ENCODE results near the gene KIF2A. TPM values are rescaled to one million over a fixed set of nuclear protein-coding genes. Genes with fewer than 3 reads are reported as not detected.

Gene KIF2A
- total and polyA plus RNA-seq, 4 donors, result 3.8 to 17.5 (median 6.8) TPM

- DNase-seq (ENCODE audit: low spot score), result no peak
- Histone ChIP-seq H3K9ac (ENCODE audit: low read depth in 1 of 2, low read length in 2 of 2) (no peak overlapping the region), H3K36me3 (ENCODE audit: control insufficient read depth in 4 of 4, insufficient read depth in 3 of 4, low read depth in 1 of 4, low read length in 3 of 4) (no peaks in the 10 kb centered on the region), H3K4me1 (ENCODE audit: control insufficient read depth in 4 of 4, insufficient read depth in 4 of 4, low read length in 3 of 4) (no peaks in the 10 kb centered on the region), H3K27ac (ENCODE audit: low read depth in 1 of 2, low read length in 2 of 2) (no peak overlapping the region), H3K4me3 (ENCODE audit: low read depth in 1 of 3, low read length in 3 of 3) (no peak overlapping the region), H3K9me3 (ENCODE audit: control insufficient read depth in 4 of 4, low read length in 3 of 4) (no peaks in the 10 kb centered on the region), H3K27me3 (ENCODE audit: control insufficient read depth in 4 of 4, insufficient read depth in 4 of 4, low read length in 3 of 4) (no peaks in the 10 kb centered on the region)
- TF ChIP-seq GABPA (IDR thresholded peaks at IDR 0.05 in 1 of 2, conservative IDR thresholded peaks at IDR 0.05 in 1 of 2), result no peak
- TF ChIP-seq HNF4A (conservative IDR thresholded peaks at IDR 0.05), result no peak
- no peak for TF ChIP-seq MAX (IDR thresholded peaks at IDR 0.05)
- no peak for TF ChIP-seq REST (IDR thresholded peaks at IDR 0.05)
- 91% methylated on average over 1 of the region's 1 CpG for WGBS
These were observed 115.4 kb downstream of the KIF2A start for GRCh38 chr5:62421414-62421813.

- no peak for DNase-seq (ENCODE audit: low spot score)
- H3K9ac ChIP-seq (ENCODE audit: low read depth in 1 of 2, low read length in 2 of 2), result no peak overlapping the region
- H3K4me1 ChIP-seq (ENCODE audit: control insufficient read depth in 4 of 4, insufficient read depth in 4 of 4, low read length in 3 of 4), result no peaks in the 10 kb centered on the region
- H3K4me3 ChIP-seq (ENCODE audit: low read depth in 1 of 3, low read length in 3 of 3), result no peak overlapping the region
- TF ChIP-seq HNF4G (IDR thresholded peaks at IDR 0.05) (no peak), YY1 (IDR thresholded peaks at IDR 0.05) (no peak), RXRA (IDR thresholded peaks at IDR 0.05) (no peak), EGR1 (IDR thresholded peaks at IDR 0.05; ENCODE audit: low read depth in 2 of 2) (no peak), HNF4A (conservative IDR thresholded peaks at IDR 0.05) (no peak), JUND (IDR thresholded peaks at IDR 0.05) (no peak), FOXA2 (IDR thresholded peaks at IDR 0.05) (no peak)
- WGBS, result 98% methylated on average over 1 of the region's 1 CpG
- H3K36me3 ChIP-seq (ENCODE audit: control insufficient read depth in 4 of 4, insufficient read depth in 3 of 4, low read depth in 1 of 4, low read length in 3 of 4), result no peaks in the 10 kb centered on the region
- H3K27me3 ChIP-seq (ENCODE audit: control insufficient read depth in 4 of 4, insufficient read depth in 4 of 4, low read length in 3 of 4), result no peaks in the 10 kb centered on the region
- no peaks in the 10 kb centered on the region for H3K9me3 ChIP-seq (ENCODE audit: control insufficient read depth in 4 of 4, low read length in 3 of 4)
- no peak overlapping the region for H3K27ac ChIP-seq (ENCODE audit: low read depth in 1 of 2, low read length in 2 of 2)
These were observed 118.8 kb downstream of the KIF2A start for GRCh38 chr5:62424763-62425162.

- no peaks in the 10 kb centered on the region for H3K9me3 ChIP-seq (ENCODE audit: control insufficient read depth in 4 of 4, low read length in 3 of 4)
- no peak for DNase-seq (ENCODE audit: low spot score)
- H3K36me3 ChIP-seq (ENCODE audit: control insufficient read depth in 4 of 4, insufficient read depth in 3 of 4, low read depth in 1 of 4, low read length in 3 of 4), result peaks cover 0 to 1% (median 0%) of the 10 kb centered on the region in 4 donors
- peaks cover 0 to 12% (median 4%) of the 10 kb centered on the region in 4 donors for H3K4me1 ChIP-seq (ENCODE audit: control insufficient read depth in 4 of 4, insufficient read depth in 4 of 4, low read length in 3 of 4)
- no peaks in the 10 kb centered on the region for H3K27me3 ChIP-seq (ENCODE audit: control insufficient read depth in 4 of 4, insufficient read depth in 4 of 4, low read length in 3 of 4)
- TF ChIP-seq HNF4A (conservative IDR thresholded peaks at IDR 0.05) (no peak), EGR1 (IDR thresholded peaks at IDR 0.05; ENCODE audit: low read depth in 2 of 2) (no peak), TAF1 (conservative IDR thresholded peaks at IDR 0.05) (no peak), ATF3 (IDR thresholded peaks at IDR 0.05) (no peak), CTCF (IDR thresholded peaks at IDR 0.05; ENCODE audit: low read depth, low read length, missing input control) (no peak), RXRA (IDR thresholded peaks at IDR 0.05) (no peak), GABPA (IDR thresholded peaks at IDR 0.05 in 1 of 2, conservative IDR thresholded peaks at IDR 0.05 in 1 of 2) (no peak), MAX (IDR thresholded peaks at IDR 0.05) (no peak), FOXA1 (IDR thresholded peaks at IDR 0.05) (no peak), FOXA2 (IDR thresholded peaks at IDR 0.05) (no peak), YY1 (IDR thresholded peaks at IDR 0.05) (no peak)
- H3K4me3 ChIP-seq (ENCODE audit: low read depth in 1 of 3, low read length in 3 of 3), result no peak overlapping the region
- no peak overlapping the region for H3K27ac ChIP-seq (ENCODE audit: low read depth in 1 of 2, low read length in 2 of 2)
- H3K9ac ChIP-seq (ENCODE audit: low read depth in 1 of 2, low read length in 2 of 2), result no peak overlapping the region
- WGBS, result 73% methylated on average over 11 of the region's 11 CpGs
These were observed 126.0 kb downstream of the KIF2A start for GRCh38 chr5:62431735-62432620.

All from liver (tissue), 9 donors.